CD1c-positive myeloid dendritic cell (primary cell): Measurements from ENCODE around the gene FARSA.
"Not testable (repeated sequence)": the region's sequence is repeated elsewhere in the genome, so short reads cannot be mapped to it uniquely, and the experiment has no call there.

ENCODE experiments used
- DNase-seq: peaks from one replicate; pipeline ENCODE4 v3.0.0-alpha.2; 2016; ENCODE audit errors: extremely low spot score

FARSA gene

DNA sequence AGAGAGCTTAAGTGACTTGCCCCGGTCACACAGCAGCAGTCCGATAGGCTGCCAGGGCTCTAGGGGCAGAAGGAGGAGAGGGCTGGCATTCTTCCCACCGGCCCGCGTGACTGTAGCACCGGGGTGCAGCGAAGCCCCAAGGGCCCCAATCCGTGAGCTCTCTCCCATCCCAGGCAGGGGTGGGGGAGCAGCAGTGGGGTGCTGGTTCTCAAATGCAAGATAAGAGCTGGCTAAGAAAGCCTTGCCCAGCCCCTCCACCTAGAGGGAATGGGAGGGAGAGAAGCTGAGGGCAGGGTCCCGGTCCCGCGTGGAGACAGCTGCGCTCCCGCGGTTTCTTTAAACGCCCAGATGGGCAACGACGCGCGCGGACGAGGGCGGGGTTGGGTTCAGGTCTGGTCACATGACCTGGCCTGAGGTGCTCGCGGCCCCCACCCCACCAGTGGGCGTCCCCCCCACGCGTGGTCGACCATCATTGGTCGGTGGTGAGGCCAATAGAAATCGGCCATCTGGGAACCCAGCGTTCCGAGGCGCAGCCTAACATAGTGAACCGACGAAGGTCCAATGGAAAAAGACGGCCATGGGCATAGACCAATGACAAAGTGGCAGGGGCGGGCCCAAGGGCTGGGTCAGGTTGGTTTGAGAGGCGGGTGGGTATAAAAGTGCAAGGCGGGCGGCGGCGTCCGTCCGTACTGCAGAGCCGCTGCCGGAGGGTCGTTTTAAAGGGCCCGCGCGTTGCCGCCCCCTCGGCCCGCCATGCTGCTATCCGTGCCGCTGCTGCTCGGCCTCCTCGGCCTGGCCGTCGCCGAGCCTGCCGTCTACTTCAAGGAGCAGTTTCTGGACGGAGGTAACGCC is 4.6 kb upstream of the FARSA start, which contains the start of gene CALR:
Gene CALR (plus strand): TSS at position 683 of the 852 bp plus-strand sequence. CDS start 71 bp downstream, at position 754.
- DNase-seq = peak; percentile 100

GRCh38 chr19:12937093-12937926 is 3.8 kb upstream of the FARSA start:
- DNase-seq = peak; percentile 71

- DNase-seq = no peak
Measured at GRCh38 chr19:12936582-12936981, 3.1 kb upstream of the FARSA start.

- DNase-seq = no peak
Measured at GRCh38 chr19:12935071-12935470, 1.6 kb upstream of the FARSA start.

GRCh38 chr19:12932392-12933286 is 872 bp downstream of the FARSA start:
- peak; percentile 43 for DNase-seq

DNA sequence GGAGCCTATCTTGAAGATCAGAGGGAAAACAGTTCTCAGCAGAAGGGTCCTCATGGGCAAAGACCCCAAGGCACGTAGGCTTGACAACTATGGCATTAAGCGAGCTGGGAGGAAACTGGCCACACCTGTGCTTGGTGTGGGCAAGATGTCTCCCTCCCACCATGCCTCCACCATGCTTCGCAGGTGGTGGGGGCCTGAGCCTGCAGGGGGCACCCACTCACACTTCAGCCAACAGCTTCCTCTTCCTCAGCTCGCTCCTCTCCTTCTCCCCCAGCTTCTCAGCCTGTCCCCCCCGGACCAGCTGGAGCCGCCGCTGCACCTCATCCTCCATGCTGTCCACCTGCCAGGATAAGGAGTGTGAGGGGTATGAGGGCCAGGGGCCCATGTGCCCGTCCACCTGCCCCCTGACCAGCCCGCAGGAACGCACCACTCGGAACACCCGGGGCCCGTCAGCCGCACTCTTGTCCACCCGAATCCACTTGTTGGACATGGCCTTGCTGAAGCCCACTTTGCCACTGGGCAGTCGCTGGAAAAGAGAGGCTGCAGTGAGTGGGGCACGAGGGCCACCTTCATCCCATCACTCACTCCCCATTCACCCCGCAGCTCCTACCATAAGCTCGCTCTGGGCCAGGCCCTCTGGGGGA is 3.4 kb downstream of the FARSA start:
- DNase-seq = no peak

- no peak for DNase-seq
Measured at GRCh38 chr19:12924621-12925310, 8.7 kb downstream of the FARSA start.

GRCh38 chr19:12922959-12923358 is 10.6 kb downstream of the FARSA start:
- DNase-seq = no peak

DNA sequence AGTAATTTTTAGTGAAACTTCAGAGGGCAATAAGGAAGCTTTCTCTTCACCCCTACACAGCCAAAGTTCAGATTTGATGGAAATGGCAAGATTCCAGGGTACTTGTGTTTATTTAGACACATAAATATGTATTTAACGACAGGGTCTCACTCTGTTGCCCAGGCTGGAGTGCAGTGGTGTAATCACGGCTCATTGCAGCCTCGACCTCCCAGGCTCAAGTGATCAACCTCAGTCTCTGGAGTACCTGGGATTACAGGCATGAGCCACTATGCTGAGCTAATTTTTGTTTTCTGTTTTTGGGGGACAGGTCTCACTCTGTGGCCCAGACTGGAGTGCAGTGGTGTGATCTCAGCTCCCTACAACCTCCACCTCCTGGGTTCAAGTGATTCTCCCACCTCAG is 12.5 kb downstream of the FARSA start:
- DNase-seq = no peak

- DNase-seq = no peak
Measured at GRCh38 chr19:12918253-12918652, 15.3 kb downstream of the FARSA start.

DNA sequence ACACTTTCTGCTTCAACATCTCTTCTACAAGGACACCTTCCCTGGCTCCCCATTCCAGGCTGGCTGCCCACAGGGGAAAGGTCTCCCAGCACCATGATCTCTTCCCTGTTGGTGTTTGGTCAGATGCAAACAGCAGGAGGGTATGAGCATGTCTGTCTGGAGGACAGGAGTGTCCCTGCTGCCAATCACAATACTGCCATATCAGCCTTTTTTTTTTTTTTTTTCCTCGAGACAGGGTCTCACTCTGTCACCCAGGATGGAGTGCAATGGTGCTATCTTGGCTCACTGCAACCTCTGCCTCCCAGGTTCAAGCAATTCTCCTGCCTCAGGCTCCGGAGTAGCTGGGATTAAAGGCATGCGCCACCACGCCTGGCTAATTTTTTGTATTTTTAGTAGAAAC is 17.7 kb downstream of the FARSA start:
- not testable (repeated sequence) for DNase-seq

- peak; percentile 26 for DNase-seq
Measured at GRCh38 chr19:12913851-12914690, 19.4 kb downstream of the FARSA start.

GRCh38 chr19:12913011-12913561 is 20.4 kb downstream of the FARSA start:
- no peak for DNase-seq

- no peak for DNase-seq
Measured at GRCh38 chr19:12912571-12912970, 20.9 kb downstream of the FARSA start.

GRCh38 chr19:12907166-12907565 is 26.3 kb downstream of the FARSA start:
- no peak for DNase-seq

GRCh38 chr19:12899891-12900518 is 33.5 kb downstream of the FARSA start:
- DNase-seq = no peak

GRCh38 chr19:12896460-12896859 is 37.1 kb downstream of the FARSA start:
- DNase-seq = no peak

GRCh38 chr19:12893582-12893981 is 39.9 kb downstream of the FARSA start:
- DNase-seq = no peak

DNA sequence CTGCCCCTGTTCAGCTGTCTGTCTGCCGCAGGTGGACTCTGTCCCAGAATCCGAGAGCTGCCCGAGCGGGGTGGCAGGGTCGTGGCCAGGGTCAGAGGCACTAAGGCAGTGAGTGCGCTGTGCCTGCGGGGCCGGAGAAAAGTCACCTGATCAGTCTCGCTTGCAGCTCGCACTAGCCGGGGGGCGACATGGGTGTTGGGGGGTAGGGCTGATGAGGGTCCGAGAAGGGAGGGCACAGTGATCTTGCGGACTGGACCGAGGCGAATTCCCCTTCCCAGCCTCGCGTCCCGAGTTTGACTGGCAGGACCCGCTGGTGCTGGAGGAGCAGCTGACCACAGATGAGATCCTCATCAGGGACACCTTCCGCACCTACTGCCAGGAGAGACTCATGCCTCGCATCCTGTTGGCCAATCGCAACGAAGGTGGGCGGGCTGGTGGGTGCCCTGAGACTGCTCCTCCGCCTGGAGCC is 41.9 kb downstream of the FARSA start:
- no peak for DNase-seq
